Thymus (tissue), 11 donors: Measurements from ENCODE around the gene EIF4G2. TPM values are rescaled to one million over a fixed set of nuclear protein-coding genes. Genes with fewer than 3 reads are reported as not detected.
"Not testable (repeated sequence)": the region's sequence is repeated elsewhere in the genome, so short reads cannot be mapped to it uniquely, and the experiment has no call there.

ENCODE experiments used
- DNase-seq, 9 donors: peaks; one replicate each; pipeline ENCODE4 v3.0.0-alpha.2; 2013; ENCODE audit warnings: low spot score in 9 of 9, low read depth in 6 of 9, missing footprints in 1 of 9
- H3K27ac ChIP-seq, 2 donors: one replicate each; pipeline ENCODE4 v1.5.1; 2013; ENCODE audit warnings: control low read depth in 1 of 2, low read depth in 1 of 2, low read length in 1 of 2, mild to moderate bottlenecking in 1 of 2, moderate library complexity in 1 of 2
- H3K27me3 ChIP-seq, 2 donors: one replicate each; pipeline ENCODE4 v1.5.1; 2013; ENCODE audit warnings: low read length in 1 of 2; ENCODE audit not compliant: control insufficient read depth in 2 of 2, insufficient read depth in 1 of 2
- H3K36me3 ChIP-seq, 2 donors: one replicate each; pipeline ENCODE4 v1.5.1; 2013; ENCODE audit warnings: low read length in 1 of 2, mild to moderate bottlenecking in 1 of 2, moderate library complexity in 1 of 2; ENCODE audit not compliant: control insufficient read depth in 2 of 2, insufficient read depth in 2 of 2
- H3K4me1 ChIP-seq, 2 donors: one replicate each; pipeline ENCODE4 v1.5.1; 2013; ENCODE audit warnings: low read length in 2 of 2; ENCODE audit not compliant: control insufficient read depth in 2 of 2, insufficient read depth in 2 of 2
- H3K4me3 ChIP-seq, 2 donors: one replicate each; pipeline ENCODE4 v1.5.1; 2013; ENCODE audit warnings: low read length in 2 of 2, control low read depth in 1 of 2, mild to moderate bottlenecking in 1 of 2
- H3K9me3 ChIP-seq, 2 donors: one replicate each; pipeline ENCODE4 v1.5.1; 2013; ENCODE audit warnings: low read length in 1 of 2, mild to moderate bottlenecking in 1 of 2; ENCODE audit not compliant: control insufficient read depth in 2 of 2, insufficient read depth in 1 of 2
- WGBS: extraction: QIAGEN DNeasy Blood & Tissue Kit; methylation state at CpG from one replicate; pipeline ENCODE4 v1.1.7; 2013; 5-methylcytosine and 5-hydroxymethylcytosine counted together
- polyA plus RNA-seq: library from polyadenylated mRNA; stranded (reverse); fragments of 200-250 nt; gene quantifications from one replicate; pipeline ENCODE4 v1.2.3, GENCODE V29; 2013
- total RNA-seq: library from RNA; stranded (reverse); fragments of 120-200 nt; gene quantifications from one replicate; pipeline ENCODE4 v1.2.4, GENCODE V29; 2013
- donor health status: healthy.

EIF4G2 gene
- total and polyA plus RNA-seq, 2 donors = 391 to 531 TPM

DNA sequence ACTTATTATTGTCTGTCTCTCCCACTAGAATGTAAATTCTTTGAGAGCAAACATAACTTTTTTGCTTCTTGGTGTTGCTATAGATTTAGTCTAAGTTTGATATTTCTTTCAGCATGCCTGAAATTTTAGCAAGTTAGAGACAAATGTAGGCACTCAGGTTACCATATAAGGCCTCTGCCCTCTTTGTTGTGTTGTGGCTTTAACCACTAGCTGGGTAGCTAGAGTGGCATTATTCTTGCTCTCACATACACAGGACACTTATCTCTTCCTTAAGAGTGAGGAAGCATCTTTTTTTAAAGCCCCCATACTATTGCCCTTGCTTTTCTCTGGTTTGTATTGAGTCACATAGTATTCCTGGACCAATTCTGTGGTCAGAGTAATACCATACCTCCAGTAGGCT, 37.9 kb upstream of the EIF4G2 start:
- no peaks in the 10 kb centered on the region for H3K27me3 ChIP-seq
- no peak for DNase-seq
- H3K36me3 ChIP-seq = peaks cover 0 to 9% of the 10 kb centered on the region in 2 donors
- no peak overlapping the region for H3K4me3 ChIP-seq
- H3K9me3 ChIP-seq = no peaks in the 10 kb centered on the region
- H3K27ac ChIP-seq = no peak overlapping the region
- H3K4me1 ChIP-seq = no peaks in the 10 kb centered on the region

- H3K27me3 ChIP-seq = no peaks in the 10 kb centered on the region
- no peak overlapping the region for H3K27ac ChIP-seq
- 97% methylated on average over 2 of the region's 2 CpGs for WGBS
- peaks cover 0 to 4% of the 10 kb centered on the region in 2 donors for H3K36me3 ChIP-seq
- H3K4me3 ChIP-seq = no peak overlapping the region
- H3K4me1 ChIP-seq = no peaks in the 10 kb centered on the region
- no peak for DNase-seq
- H3K9me3 ChIP-seq = no peaks in the 10 kb centered on the region
Observed at GRCh38 chr11:10845589-10845988, 36.9 kb upstream of the EIF4G2 start.

- Histone ChIP-seq H3K4me1 (no peaks in the 10 kb centered on the region), H3K27me3 (no peaks in the 10 kb centered on the region), H3K36me3 (peaks cover 0 to 4% of the 10 kb centered on the region in 2 donors), H3K4me3 (no peak overlapping the region), H3K27ac (no peak overlapping the region), H3K9me3 (no peaks in the 10 kb centered on the region)
- DNase-seq = no peak
Observed at GRCh38 chr11:10844796-10845195, 36.1 kb upstream of the EIF4G2 start.

DNA sequence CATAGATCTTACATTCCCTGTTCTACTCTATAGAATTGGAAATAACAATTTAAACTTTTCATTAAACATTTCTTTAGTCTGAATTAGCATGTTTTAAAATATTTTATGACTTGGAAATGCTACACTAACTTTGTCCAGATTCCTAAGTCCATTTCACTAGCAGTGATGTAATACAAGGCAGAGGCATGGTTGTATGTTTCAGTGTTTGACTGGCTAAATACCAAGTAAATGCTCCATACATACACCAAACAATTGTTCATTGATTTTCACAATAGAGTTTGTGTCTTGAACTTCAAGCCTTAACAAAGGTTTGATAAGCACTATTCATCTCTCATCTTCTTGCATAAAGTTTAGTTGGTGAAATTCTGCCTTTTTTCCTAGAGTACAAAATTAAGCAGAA, 35.6 kb upstream of the EIF4G2 start:
- no peaks in the 10 kb centered on the region for H3K36me3 ChIP-seq
- no peaks in the 10 kb centered on the region for H3K27me3 ChIP-seq
- no peaks in the 10 kb centered on the region for H3K4me1 ChIP-seq
- no peak overlapping the region for H3K4me3 ChIP-seq
- no peaks in the 10 kb centered on the region for H3K9me3 ChIP-seq
- DNase-seq = no peak
- H3K27ac ChIP-seq = no peak overlapping the region

GRCh38 chr11:10838881-10839280, 30.2 kb upstream of the EIF4G2 start:
- H3K4me3 ChIP-seq = no peak overlapping the region
- H3K4me1 ChIP-seq = no peaks in the 10 kb centered on the region
- WGBS = 73% methylated on average over 3 of the region's 3 CpGs

DNA sequence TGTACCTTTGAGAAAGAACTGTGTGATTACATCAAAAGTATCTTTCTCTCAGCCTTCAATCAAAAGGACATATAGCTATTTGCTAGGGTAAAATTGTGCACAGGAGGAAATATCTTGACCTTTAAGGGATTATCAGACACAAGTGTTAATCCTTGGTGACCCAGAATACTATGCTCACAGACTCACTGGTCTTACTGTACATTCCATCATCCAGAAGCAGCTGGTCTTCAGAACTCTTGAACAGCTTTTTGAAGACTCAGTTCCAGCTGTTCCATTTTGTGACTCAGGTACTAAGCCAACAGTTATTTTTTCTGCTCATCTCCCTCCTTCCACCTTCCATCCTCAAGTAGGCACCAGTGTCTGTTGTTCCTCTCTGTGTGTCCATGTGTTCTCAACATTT, 29.4 kb upstream of the EIF4G2 start:
- H3K4me3 ChIP-seq = no peak overlapping the region
- H3K9me3 ChIP-seq = no peaks in the 10 kb centered on the region
- no peaks in the 10 kb centered on the region for H3K27me3 ChIP-seq

More at GRCh38 chr11:10838881-10839280, 30.2 kb upstream of the EIF4G2 start:
- Histone ChIP-seq H3K27me3 (no peaks in the 10 kb centered on the region), H3K9me3 (no peaks in the 10 kb centered on the region), H3K27ac (no peak overlapping the region), H3K36me3 (no peaks in the 10 kb centered on the region)
- no peak for DNase-seq

DNA sequence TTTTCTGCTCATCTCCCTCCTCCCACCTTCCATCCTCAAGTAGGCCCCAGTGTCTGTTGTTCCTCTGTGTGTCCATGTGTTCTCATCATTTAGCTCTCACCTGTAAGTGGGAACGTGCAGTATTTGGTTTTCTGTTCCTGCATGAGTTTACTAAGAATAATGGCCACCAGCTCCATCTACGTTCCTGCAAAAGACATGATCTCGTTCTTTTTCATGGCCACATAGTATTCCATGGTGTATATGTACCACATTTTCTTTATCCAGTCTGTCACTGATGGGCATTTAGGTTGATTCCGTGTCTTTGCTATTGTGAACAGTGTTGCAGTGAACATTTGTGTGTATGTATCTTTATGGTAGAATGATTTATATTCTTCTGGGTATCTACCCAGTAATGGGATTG, 28.2 kb upstream of the EIF4G2 start:
- not testable (repeated sequence) for H3K4me3 ChIP-seq, DNase-seq, H3K27ac ChIP-seq, H3K4me1 ChIP-seq, H3K36me3 ChIP-seq, H3K27me3 ChIP-seq, H3K9me3 ChIP-seq
- 97% methylated on average over 4 of the region's 4 CpGs for WGBS

More for the DNA sequence above, 29.4 kb upstream of the EIF4G2 start:
- no peak overlapping the region for H3K27ac ChIP-seq
- no peaks in the 10 kb centered on the region for H3K4me1 ChIP-seq
- DNase-seq = no peak
- H3K36me3 ChIP-seq = no peaks in the 10 kb centered on the region

GRCh38 chr11:10829139-10829538, 20.4 kb upstream of the EIF4G2 start:
- H3K36me3 ChIP-seq = no peaks in the 10 kb centered on the region
- peaks cover 0 to 2% of the 10 kb centered on the region in 2 donors for H3K9me3 ChIP-seq
- H3K4me1 ChIP-seq = no peaks in the 10 kb centered on the region
- H3K27ac ChIP-seq = no peak overlapping the region
- DNase-seq = no peak
- H3K27me3 ChIP-seq = no peaks in the 10 kb centered on the region
- WGBS = 97% methylated on average over 4 of the region's 4 CpGs
- no peak overlapping the region for H3K4me3 ChIP-seq

DNA sequence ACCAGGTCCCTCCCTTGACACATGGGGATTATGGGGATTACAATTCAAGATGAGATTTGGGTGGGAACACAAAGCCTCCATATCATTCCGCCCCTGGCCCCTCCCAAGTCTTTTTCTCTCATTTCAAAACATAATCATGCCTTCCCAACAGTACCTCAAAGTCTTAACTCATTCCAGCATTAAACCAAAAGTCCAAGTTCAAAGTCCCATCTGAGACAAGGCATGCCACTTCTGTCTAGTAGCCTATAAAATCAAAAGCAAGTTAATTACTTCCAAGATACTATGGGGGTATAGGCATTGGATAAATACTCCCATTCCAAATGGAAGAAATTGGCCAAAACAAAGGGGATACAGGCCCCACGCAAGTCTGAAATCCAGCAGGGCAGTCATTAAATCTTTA, 19.7 kb upstream of the EIF4G2 start:
- Histone ChIP-seq H3K36me3 (no peaks in the 10 kb centered on the region), H3K4me3 (no peak overlapping the region), H3K4me1 (peaks cover 0 to 3% of the 10 kb centered on the region in 2 donors), H3K9me3 (peaks cover 0 to 2% of the 10 kb centered on the region in 2 donors), H3K27me3 (no peaks in the 10 kb centered on the region), H3K27ac (no peak overlapping the region)
- WGBS = 97% methylated on average over 2 of the region's 2 CpGs
- no peak for DNase-seq

DNA sequence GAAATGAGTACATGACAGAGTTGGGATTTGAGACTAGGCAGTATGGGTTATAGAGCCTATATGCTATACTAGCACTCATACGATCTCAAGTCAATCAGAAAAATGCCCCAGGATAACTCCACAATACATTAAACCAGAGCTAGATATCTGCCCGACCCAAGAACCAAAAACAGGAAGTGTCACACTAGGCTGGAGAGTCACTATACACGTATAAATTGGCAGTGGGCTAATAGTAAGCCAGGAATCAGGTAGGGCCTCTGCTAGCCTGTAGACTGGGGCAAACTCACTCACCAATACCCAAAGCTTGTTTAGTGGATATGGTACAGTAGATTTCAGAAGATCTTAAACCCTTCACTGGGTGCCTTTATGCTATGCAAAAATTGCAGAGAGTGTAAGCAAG, 16.2 kb upstream of the EIF4G2 start:
- Histone ChIP-seq H3K9me3 (peaks cover 0 to 2% of the 10 kb centered on the region in 2 donors), H3K4me3 (no peak overlapping the region), H3K36me3 (no peaks in the 10 kb centered on the region), H3K27me3 (no peaks in the 10 kb centered on the region), H3K4me1 (peaks cover 0 to 3% of the 10 kb centered on the region in 2 donors), H3K27ac (no peak overlapping the region)
- DNase-seq = no peak
- WGBS = 39% methylated on average over 3 of the region's 3 CpGs
